ENCODE data around the gene FBXO38.

DNA sequence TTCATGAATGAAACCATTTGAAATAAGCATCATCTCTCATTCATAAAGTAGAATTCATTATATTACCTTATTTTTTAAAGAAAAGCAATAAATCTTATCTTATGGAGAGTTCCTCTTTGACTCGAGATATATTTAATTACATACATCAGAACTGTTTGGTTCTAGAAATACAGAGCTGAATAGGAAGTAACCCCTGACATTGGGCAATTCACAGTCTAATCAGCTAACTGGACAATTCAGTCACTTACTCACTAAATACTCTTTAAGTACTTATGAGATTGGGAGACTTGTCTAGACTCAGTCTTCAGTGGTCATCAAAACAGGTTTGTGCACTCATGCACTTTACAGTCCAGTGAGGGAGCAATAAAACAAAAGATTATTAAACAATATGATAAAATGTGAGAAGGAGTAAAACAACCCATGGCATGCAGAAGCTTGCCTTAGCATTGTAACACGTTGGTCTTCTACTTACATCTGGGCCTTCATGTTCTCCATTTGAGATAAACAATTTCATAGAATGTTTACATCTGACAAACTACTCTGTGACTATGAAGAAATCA, 11.5 kb upstream of the FBXO38 start:
- TF ChIP-seq SPI1 (IDR thresholded peaks at IDR 0.05; ENCODE audit: low read depth, low read length) (no peak), POLR2A (IDR thresholded peaks at IDR 0.05; ENCODE audit: low read depth, low read length) (no peak), POLR2AphosphoS5 (IDR thresholded peaks at IDR 0.05; ENCODE audit: low read depth, low read length) (no peak), PAX5 (IDR thresholded peaks at IDR 0.05; ENCODE audit: insufficient read depth, low read length, severe bottlenecking) (no peak)
